ENCODE data around the gene GCLC.

DNA sequence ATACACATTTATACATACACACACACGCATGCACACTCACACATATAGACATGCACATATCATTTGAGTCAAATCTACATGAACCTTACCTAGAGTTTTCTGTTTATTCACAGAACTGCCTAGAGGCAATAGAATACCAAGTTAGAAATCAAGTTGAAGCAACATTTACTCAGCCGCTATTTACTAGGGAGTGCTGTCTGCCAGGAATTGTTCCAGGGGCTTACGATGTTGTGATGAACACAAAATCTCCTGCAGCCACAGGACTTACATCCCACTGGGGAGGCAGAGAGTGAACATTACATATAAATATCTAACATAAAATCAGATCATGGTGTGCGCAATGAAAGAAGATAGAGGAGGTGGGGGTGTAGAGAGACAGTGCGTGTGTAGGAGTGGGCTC, 80.4 kb downstream of the GCLC start:
- TF ChIP-seq, protein P1, sequence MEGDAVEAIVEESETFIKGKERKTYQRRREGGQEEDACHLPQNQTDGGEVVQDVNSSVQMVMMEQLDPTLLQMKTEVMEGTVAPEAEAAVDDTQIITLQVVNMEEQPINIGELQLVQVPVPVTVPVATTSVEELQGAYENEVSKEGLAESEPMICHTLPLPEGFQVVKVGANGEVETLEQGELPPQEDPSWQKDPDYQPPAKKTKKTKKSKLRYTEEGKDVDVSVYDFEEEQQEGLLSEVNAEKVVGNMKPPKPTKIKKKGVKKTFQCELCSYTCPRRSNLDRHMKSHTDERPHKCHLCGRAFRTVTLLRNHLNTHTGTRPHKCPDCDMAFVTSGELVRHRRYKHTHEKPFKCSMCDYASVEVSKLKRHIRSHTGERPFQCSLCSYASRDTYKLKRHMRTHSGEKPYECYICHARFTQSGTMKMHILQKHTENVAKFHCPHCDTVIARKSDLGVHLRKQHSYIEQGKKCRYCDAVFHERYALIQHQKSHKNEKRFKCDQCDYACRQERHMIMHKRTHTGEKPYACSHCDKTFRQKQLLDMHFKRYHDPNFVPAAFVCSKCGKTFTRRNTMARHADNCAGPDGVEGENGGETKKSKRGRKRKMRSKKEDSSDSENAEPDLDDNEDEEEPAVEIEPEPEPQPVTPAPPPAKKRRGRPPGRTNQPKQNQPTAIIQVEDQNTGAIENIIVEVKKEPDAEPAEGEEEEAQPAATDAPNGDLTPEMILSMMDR (IDR thresholded peaks at IDR 0.05) = no peak
- TF ChIP-seq POLR2A (IDR thresholded peaks at IDR 0.05) (no peak), EP300 (IDR thresholded peaks at IDR 0.05) (no peak), POLR2AphosphoS5 (IDR thresholded peaks at IDR 0.05) (no peak)
